CD14-positive monocyte (primary cell): ENCODE measurements around the gene TCTN3. TPM values are rescaled to one million over a fixed set of nuclear protein-coding genes. Genes with fewer than 3 reads are reported as not detected.
A peak's percentile ranks its signal among the peaks of the same experiment; 100 is the strongest.

ENCODE experiments used
- DNase-seq, 3 donors: peaks; one replicate each; pipeline ENCODE4 v3.0.0-alpha.2; 2011 to 2022
- H2AFZ ChIP-seq: 2 replicates; pipeline ENCODE4 v1.6.0; 2012; ENCODE audit warnings: mild to moderate bottlenecking, low read depth, low read length, inconsistent platforms; ENCODE audit not compliant: insufficient read depth, poor library complexity, severe bottlenecking
- H3K27ac ChIP-seq, 2 donors: 1 replicate in 1 of 2; 2 replicates in 1 of 2; pipeline ENCODE4 v1.5.1; 2012 to 2013; ENCODE audit warnings: low read length in 2 of 2, control low read depth in 1 of 2, inconsistent platforms in 1 of 2, low read depth in 1 of 2, mild to moderate bottlenecking in 1 of 2
- H3K27me3 ChIP-seq, 2 donors: one replicate each; pipeline versions ENCODE4 v1.6.0 to v1.6.1; 2011 to 2013; ENCODE audit warnings: low read length in 2 of 2; ENCODE audit not compliant: control insufficient read depth in 2 of 2, insufficient read depth in 2 of 2
- H3K36me3 ChIP-seq, 2 donors: replicated peaks in 1 of 2; 1 replicate in 1 of 2; 2 replicates in 1 of 2; pipeline versions ENCODE4 v1.5.1 to v1.6.1; 2012 to 2013; ENCODE audit warnings: low read length in 2 of 2, control low read depth in 1 of 2, inconsistent platforms in 1 of 2, mild to moderate bottlenecking in 1 of 2; ENCODE audit not compliant: insufficient read depth in 2 of 2, control insufficient read depth in 1 of 2
- H3K4me1 ChIP-seq, 2 donors: 1 replicate in 1 of 2; 2 replicates in 1 of 2; pipeline versions ENCODE4 v1.5.1 to v1.6.1; 2012 to 2013; ENCODE audit warnings: low read length in 2 of 2, control low read depth in 1 of 2, inconsistent platforms in 1 of 2, mild to moderate bottlenecking in 1 of 2, moderate library complexity in 1 of 2; ENCODE audit not compliant: insufficient read depth in 2 of 2, control insufficient read depth in 1 of 2
- H3K4me2 ChIP-seq: replicated peaks from 2 replicates; pipeline ENCODE3; 2012; ENCODE audit warnings: low read length, moderate library complexity, mild to moderate bottlenecking; ENCODE audit not compliant: poor library complexity, severe bottlenecking; ENCODE audit errors: extremely low read depth
- H3K4me3 ChIP-seq, 3 experiments: fragments of 200-600 bp in 1 of 3; sonication (generic) in 1 of 3; replicated peaks in 1 of 3; 1 replicate in 2 of 3; 2 replicates in 1 of 3; pipeline ENCODE4 v1.5.1; 2011 to 2013; ENCODE audit warnings: low read length in 3 of 3, mild to moderate bottlenecking in 3 of 3, control low read depth in 2 of 3, low read depth in 2 of 3, inconsistent platforms in 1 of 3, moderate library complexity in 1 of 3
- H3K79me2 ChIP-seq: 2 replicates; pipeline ENCODE4 v1.6.0; 2012; ENCODE audit warnings: mild to moderate bottlenecking, control low read depth, inconsistent platforms, low read length, moderate library complexity; ENCODE audit not compliant: insufficient read depth
- H3K9ac ChIP-seq: 2 replicates; pipeline ENCODE4 v1.6.0; 2017; ENCODE audit warnings: low read length, mild to moderate bottlenecking; ENCODE audit not compliant: insufficient read depth, poor library complexity, severe bottlenecking
- H3K9me3 ChIP-seq, 2 donors: replicated peaks in 1 of 2; 1 replicate in 1 of 2; 2 replicates in 1 of 2; pipeline versions ENCODE4 v1.5.1 to v1.6.1; 2012 to 2013; ENCODE audit warnings: low read length in 2 of 2, control low read depth in 1 of 2; ENCODE audit not compliant: control insufficient read depth in 1 of 2, insufficient read depth in 1 of 2
- H4K20me1 ChIP-seq: 2 replicates; pipeline ENCODE4 v1.6.0; 2012; ENCODE audit warnings: mild to moderate bottlenecking, low read length, control low read depth, moderate library complexity; ENCODE audit not compliant: insufficient read depth
- H3K27ac Mint-ChIP-seq, 7 donors: one replicate each; pipeline ENCODE4 v1.8.0; 2020; ENCODE audit warnings: mild to moderate bottlenecking in 7 of 7, mixed read lengths in 7 of 7, moderate library complexity in 6 of 7, inconsistent platforms in 2 of 7
- H3K27me3 Mint-ChIP-seq, 3 donors: one replicate each; pipeline ENCODE4 v1.8.0; 2021 to 2022; ENCODE audit warnings: low read depth in 3 of 3, mild to moderate bottlenecking in 3 of 3, mixed read lengths in 3 of 3, moderate library complexity in 3 of 3, inconsistent platforms in 1 of 3
- H3K36me3 Mint-ChIP-seq, 2 donors: one replicate each; pipeline ENCODE4 v1.8.0; 2020; ENCODE audit warnings: mixed read lengths in 2 of 2, inconsistent platforms in 1 of 2, mild to moderate bottlenecking in 1 of 2
- H3K4me1 Mint-ChIP-seq: one replicate; pipeline ENCODE4 v1.8.0; 2020; ENCODE audit warnings: mild to moderate bottlenecking, mixed read lengths
- H3K4me3 Mint-ChIP-seq, 2 donors: one replicate each; pipeline ENCODE4 v1.8.0; 2020; ENCODE audit warnings: mild to moderate bottlenecking in 2 of 2, mixed read lengths in 2 of 2, moderate library complexity in 1 of 2
- H3K9me3 Mint-ChIP-seq, 7 donors: one replicate each; pipeline ENCODE4 v1.8.0; 2020 to 2022; ENCODE audit warnings: mixed read lengths in 7 of 7, mild to moderate bottlenecking in 6 of 7, moderate library complexity in 6 of 7, inconsistent platforms in 2 of 7
- WGBS: methylation state at CpG from one replicate; pipeline ENCODE4 v1.1.5; 2013; ENCODE audit warnings: missing lambda C conversion rate; ENCODE audit not compliant: insufficient coverage; 5-methylcytosine and 5-hydroxymethylcytosine counted together
- intact Hi-C, 2 donors: fragments of 100-400 bp; cut with micrococcal nuclease; formaldehyde crosslinking; loops; one replicate each; pipeline versions ENCODE4 v1.15.0 to v1.15.1; 2023
- polyA minus RNA-seq: library from RNA; depleted of rRNA, polyadenylated mRNA; stranded (reverse); fragments of >200 nt; gene quantifications from 2 replicates; pipeline ENCODE4 v1.2.3, GENCODE V29; 2012
- polyA plus RNA-seq, 3 donors: library from polyadenylated mRNA; depleted of rRNA in 1 of 3; unstranded in 2 of 3; stranded (reverse) in 1 of 3; fragments of 300-500 nt in 2 of 3; fragments of >200 nt in 1 of 3; fragmentation: Illumina TruSeq in 2 of 3; gene quantifications; 1 replicate in 2 of 3; 2 replicates in 1 of 3; pipeline ENCODE4 v1.2.3, GENCODE V29; 2012 to 2021
- total RNA-seq, 12 experiments: library from RNA in 1 of 12; stranded (reverse) in 1 of 12; fragments of 120-200 nt in 1 of 12; gene quantifications; one replicate each; pipeline ENCODE4 v1.2.4 and lab custom pipeline; 2013 to 2026; ENCODE audit warnings: mixed read lengths in 6 of 12, inconsistent platforms in 1 of 12
- TF ChIP-seq, protein P1 (sequence below): fragments of 200-600 bp; IDR thresholded peaks from one replicate; pipeline ENCODE4 v1.8.0; 2022; ENCODE audit warnings: antibody characterized with exemption, mild to moderate bottlenecking

TCTN3 gene, protein sequence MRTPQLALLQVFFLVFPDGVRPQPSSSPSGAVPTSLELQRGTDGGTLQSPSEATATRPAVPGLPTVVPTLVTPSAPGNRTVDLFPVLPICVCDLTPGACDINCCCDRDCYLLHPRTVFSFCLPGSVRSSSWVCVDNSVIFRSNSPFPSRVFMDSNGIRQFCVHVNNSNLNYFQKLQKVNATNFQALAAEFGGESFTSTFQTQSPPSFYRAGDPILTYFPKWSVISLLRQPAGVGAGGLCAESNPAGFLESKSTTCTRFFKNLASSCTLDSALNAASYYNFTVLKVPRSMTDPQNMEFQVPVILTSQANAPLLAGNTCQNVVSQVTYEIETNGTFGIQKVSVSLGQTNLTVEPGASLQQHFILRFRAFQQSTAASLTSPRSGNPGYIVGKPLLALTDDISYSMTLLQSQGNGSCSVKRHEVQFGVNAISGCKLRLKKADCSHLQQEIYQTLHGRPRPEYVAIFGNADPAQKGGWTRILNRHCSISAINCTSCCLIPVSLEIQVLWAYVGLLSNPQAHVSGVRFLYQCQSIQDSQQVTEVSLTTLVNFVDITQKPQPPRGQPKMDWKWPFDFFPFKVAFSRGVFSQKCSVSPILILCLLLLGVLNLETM
- 11.2 TPM for total RNA-seq (2013)
- polyA plus RNA-seq (10 to 100 TPM in 2 of 3 donors, 1 to 10 TPM in 1; 8.5 to 23.1 (median 14.4) TPM), polyA minus RNA-seq (2.6 and 5.5 TPM in 2 replicates), total RNA-seq (lab: John Stamatoyannopoulos, UW) (1.0 to 12.7 (median 6.3) reads per million in 11 experiments)

- Histone ChIP-seq H2AFZ (peak within 1 kb of the TSS; percentile 99), H3K4me1 (peaks cover 40 to 45% of the 10 kb centered on the region in 2 donors), H3K27me3 (no peaks in the 10 kb centered on the region), H3K79me2 (peaks cover 10% of the 10 kb centered on the region), H3K9ac (peak within 1 kb of the TSS; percentile 82), H4K20me1 (no peaks in the 10 kb centered on the region), H3K36me3 (peaks cover 5 to 20% of the 10 kb centered on the region in 2 donors), H3K27ac (peak within 1 kb of the TSS; percentile 57 to 88), H3K4me2 (peak within 1 kb of the TSS; percentile 98), H3K9me3 (no peaks in the 10 kb centered on the region), H3K4me3 (peak within 1 kb of the TSS; percentile 88 to 97 (median 92))
- under 1% methylated on average over 48 of the region's 53 CpGs for WGBS
- Mint-ChIP-seq H3K27me3 (peaks cover 0 to 4% (median 0%) of the 10 kb centered on the region in 3 donors), H3K4me1 (peaks cover 47% of the 10 kb centered on the region), H3K36me3 (peaks cover 19 to 32% of the 10 kb centered on the region in 2 donors), H3K9me3 (peaks cover 0 to under 1% (median 0%) of the 10 kb centered on the region in 7 donors), H3K27ac (peak within 1 kb of the TSS; percentile 86 to 98 (median 95)), H3K4me3 (peak within 1 kb of the TSS; percentile 97 to 99)
- intact Hi-C loops: loop anchor here (2.0 to 10.0 kb wide), 2 partner anchors 147 to 351 kb away; partner anchors contain the start of gene CCNJ (in 1 of the 2)
- TF ChIP-seq, protein P1, sequence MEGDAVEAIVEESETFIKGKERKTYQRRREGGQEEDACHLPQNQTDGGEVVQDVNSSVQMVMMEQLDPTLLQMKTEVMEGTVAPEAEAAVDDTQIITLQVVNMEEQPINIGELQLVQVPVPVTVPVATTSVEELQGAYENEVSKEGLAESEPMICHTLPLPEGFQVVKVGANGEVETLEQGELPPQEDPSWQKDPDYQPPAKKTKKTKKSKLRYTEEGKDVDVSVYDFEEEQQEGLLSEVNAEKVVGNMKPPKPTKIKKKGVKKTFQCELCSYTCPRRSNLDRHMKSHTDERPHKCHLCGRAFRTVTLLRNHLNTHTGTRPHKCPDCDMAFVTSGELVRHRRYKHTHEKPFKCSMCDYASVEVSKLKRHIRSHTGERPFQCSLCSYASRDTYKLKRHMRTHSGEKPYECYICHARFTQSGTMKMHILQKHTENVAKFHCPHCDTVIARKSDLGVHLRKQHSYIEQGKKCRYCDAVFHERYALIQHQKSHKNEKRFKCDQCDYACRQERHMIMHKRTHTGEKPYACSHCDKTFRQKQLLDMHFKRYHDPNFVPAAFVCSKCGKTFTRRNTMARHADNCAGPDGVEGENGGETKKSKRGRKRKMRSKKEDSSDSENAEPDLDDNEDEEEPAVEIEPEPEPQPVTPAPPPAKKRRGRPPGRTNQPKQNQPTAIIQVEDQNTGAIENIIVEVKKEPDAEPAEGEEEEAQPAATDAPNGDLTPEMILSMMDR: peak; percentile 99
- DNase-seq: peak; percentile 99 to 100 (median 100)
Measured at GRCh38 chr10:95693668-95694534, at the start of gene TCTN3. TCTN3 (minus strand) TSS chr10:95693927; CDS start chr10:95693899, 28 bp downstream.
